OCI-LY7 (cell line): Measurements from ENCODE around the gene KPNA1. TPM values are rescaled to one million over a fixed set of nuclear protein-coding genes. Genes with fewer than 3 reads are reported as not detected.
"Not testable (repeated sequence)": the region's sequence is repeated elsewhere in the genome, so short reads cannot be mapped to it uniquely, and the experiment has no call there.

ENCODE experiments used
- BruUV-seq: library from RNA; stranded (reverse); fragments of 400-500 nt; replicated peaks from 2 replicates; lab custom pipeline; 2021; lab: Mats Ljungman, UMichigan
- CTCF ChIA-PET: fragments of 300-600 bp; sonication (Branson Sonifier 250); formaldehyde crosslinking; loops from one replicate; lab custom pipeline; 2022; ENCODE audit warnings: antibody characterized with exemption; ENCODE audit not compliant: unreplicated experiment; lab: Charles Lee
- POLR2A ChIA-PET: fragments of 300-600 bp; sonication (Branson Sonifier 250); formaldehyde crosslinking; loops from one replicate; lab custom pipeline; 2022; ENCODE audit warnings: antibody characterized with exemption; lab: Charles Lee
- DNase-seq: peaks from one replicate; pipeline ENCODE4 v3.0.0-alpha.2; 2015; ENCODE audit warnings: low spot score
- H2AFZ ChIP-seq: fragments of 200-600 bp; sonication (generic), shearing (Covaris generic); 2 replicates; pipeline ENCODE4 v1.6.1; 2014; ENCODE audit warnings: mild to moderate bottlenecking, antibody characterized with exemption, low read length, moderate library complexity
- H3K27ac ChIP-seq: fragments of 200-600 bp; sonication (generic); 2 replicates; pipeline ENCODE4 v1.5.1; 2014; ENCODE audit warnings: mixed run types, low read depth, mild to moderate bottlenecking, moderate library complexity, low read length, inconsistent platforms; ENCODE audit not compliant: poor library complexity, severe bottlenecking
- H3K36me3 ChIP-seq: fragments of 200-600 bp; sonication (generic); 2 replicates; pipeline ENCODE4 v1.6.1; 2014; ENCODE audit warnings: mild to moderate bottlenecking, antibody characterized with exemption, low read length, moderate library complexity, mixed read lengths; ENCODE audit not compliant: insufficient read depth
- H3K4me1 ChIP-seq: fragments of 200-600 bp; sonication (generic); 2 replicates; pipeline ENCODE4 v1.5.1; 2014; ENCODE audit warnings: mild to moderate bottlenecking, low read length; ENCODE audit not compliant: insufficient read depth, poor library complexity, severe bottlenecking
- H3K4me2 ChIP-seq: fragments of 200-600 bp; sonication (generic); 2 replicates; pipeline ENCODE4 v1.6.1; 2014; ENCODE audit warnings: mild to moderate bottlenecking, low read length
- H3K4me3 ChIP-seq: fragments of 200-600 bp; sonication (generic); 2 replicates; pipeline ENCODE4 v1.5.1; 2014; ENCODE audit warnings: mild to moderate bottlenecking, low read depth, low read length; ENCODE audit not compliant: poor library complexity, severe bottlenecking
- H3K79me2 ChIP-seq: fragments of 200-600 bp; sonication (generic); 2 replicates; pipeline ENCODE4 v1.6.1; 2016; ENCODE audit warnings: low read depth, mild to moderate bottlenecking, low read length, moderate library complexity, mixed read lengths; ENCODE audit not compliant: insufficient read depth
- H3K9me2 ChIP-seq: fragments of 200-600 bp; sonication (generic); 2 replicates; pipeline ENCODE4 v1.6.1; 2016; ENCODE audit warnings: mild to moderate bottlenecking, low read length, mixed read lengths; ENCODE audit not compliant: insufficient read depth
- H3K9me3 ChIP-seq: fragments of 200-600 bp; sonication (generic); 2 replicates; pipeline ENCODE4 v1.6.1; 2014; ENCODE audit warnings: mild to moderate bottlenecking, mixed run types, low read length, mixed read lengths
- H4K20me1 ChIP-seq: fragments of 200-600 bp; sonication (generic); 2 replicates; pipeline ENCODE4 v1.6.1; 2014; ENCODE audit warnings: mild to moderate bottlenecking, antibody characterized with exemption, low read length, moderate library complexity, mixed read lengths; ENCODE audit not compliant: insufficient read depth
- CTCF ChIP-seq: fragments of 200-600 bp; sonication (generic); conservative IDR thresholded peaks from 2 replicates; pipeline ENCODE4 v1.5.1; 2014; ENCODE audit warnings: mild to moderate bottlenecking, antibody characterized with exemption, low read length, moderate library complexity, mixed read lengths
- EZH2phosphoT487 ChIP-seq: fragments of 200-600 bp; sonication (generic); IDR thresholded peaks from 2 replicates; pipeline ENCODE4 v1.6.1; 2018; ENCODE audit warnings: low read depth, borderline replicate concordance, mild to moderate bottlenecking, mixed run types, antibody characterized with exemption, low read length, moderate library complexity, mixed read lengths
- intact Hi-C: fragments of 100-400 bp; cut with micrococcal nuclease; formaldehyde crosslinking; loops from one replicate; pipeline ENCODE4 v1.10.0; 2022; ENCODE audit not compliant: unreplicated experiment
- total RNA-seq, 2 experiments: library from RNA; depleted of rRNA in 1 of 2; stranded (reverse); fragments of >200 nt in 1 of 2; shearing (Covaris generic) in 1 of 2; gene quantifications; 2 replicates each; pipeline ENCODE4 v1.2.3, GENCODE V29; 2014 to 2022

Gene KPNA1
- total RNA-seq, 2 experiments from 2014 or later: 20.0 to 77.5 TPM

GRCh38 chr3:122451371-122451770 is 63.4 kb downstream of the KPNA1 start:
- Histone ChIP-seq H3K36me3 (peaks cover 79% of the 10 kb centered on the region), H4K20me1 (no peaks in the 10 kb centered on the region), H3K4me2 (no peak overlapping the region), H3K79me2 (no peaks in the 10 kb centered on the region), H3K4me1 (no peaks in the 10 kb centered on the region), H3K4me3 (no peak overlapping the region), H3K9me2 (no peaks in the 10 kb centered on the region), H3K27ac (no peak overlapping the region), H2AFZ (no peak overlapping the region), H3K9me3 (no peaks in the 10 kb centered on the region)
- no TSS peak for BruUV-seq
- CTCF ChIA-PET: no interaction called here
- TF ChIP-seq EZH2phosphoT487: no peak
- TF ChIP-seq CTCF: no peak
- DNase-seq: no peak
- POLR2A ChIA-PET: interaction anchor here (0.5 kb wide), 1 partner anchor 74 kb away, joined by 3 read pairs; no protein-coding TSS in a partner anchor
- intact Hi-C loops: no loop called here

DNA sequence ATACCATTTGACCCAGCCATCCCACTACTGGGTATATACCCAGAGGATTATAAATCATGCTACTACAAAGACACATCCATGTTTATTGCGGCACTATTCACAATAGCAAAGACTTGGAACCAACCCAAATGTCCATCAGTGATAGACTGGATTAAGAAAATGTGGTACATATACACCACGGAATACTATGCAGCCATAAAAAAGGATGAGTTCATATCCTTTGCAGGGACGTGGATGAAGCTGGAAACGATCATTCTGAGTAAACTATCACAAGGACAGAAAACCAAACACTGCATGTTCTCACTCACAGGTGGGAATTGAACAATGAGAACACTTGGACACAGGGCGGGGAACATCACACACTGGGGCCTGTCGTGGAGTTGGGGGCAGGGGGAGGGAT is 66.5 kb downstream of the KPNA1 start:
- H3K27ac ChIP-seq, intact Hi-C loops, CTCF ChIA-PET, H3K4me3 ChIP-seq, H3K79me2 ChIP-seq, POLR2A ChIA-PET, H4K20me1 ChIP-seq, BruUV-seq, H2AFZ ChIP-seq, H3K9me2 ChIP-seq, H3K9me3 ChIP-seq, H3K4me2 ChIP-seq, H3K4me1 ChIP-seq, DNase-seq: not testable (repeated sequence)
- H3K36me3 ChIP-seq: peaks cover 76% of the 10 kb centered on the region

DNA sequence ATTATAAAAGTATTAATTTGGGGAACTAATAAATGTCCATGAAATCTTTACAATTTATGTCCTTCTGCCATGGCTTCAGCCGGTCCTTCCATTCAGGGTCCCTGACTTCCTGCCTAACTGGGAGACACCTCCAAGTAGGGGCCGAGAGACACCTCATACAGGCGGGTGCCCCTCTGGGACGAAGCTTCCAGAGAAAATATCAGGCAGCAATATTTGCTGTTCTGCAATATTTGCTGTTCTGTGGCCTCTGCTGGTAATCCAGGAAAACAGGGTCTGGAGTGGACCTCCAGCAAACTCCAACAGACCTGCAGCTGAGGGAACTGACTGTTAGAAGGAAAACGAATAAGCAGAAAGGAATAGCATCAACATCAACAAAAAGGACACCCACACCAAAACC is 70.2 kb downstream of the KPNA1 start:
- peaks cover 82% of the 10 kb centered on the region for H3K36me3 ChIP-seq
- H3K4me2 ChIP-seq, H3K9me2 ChIP-seq, H3K79me2 ChIP-seq, H4K20me1 ChIP-seq, DNase-seq, CTCF ChIA-PET, H3K9me3 ChIP-seq, intact Hi-C loops, H3K4me1 ChIP-seq, H3K4me3 ChIP-seq, H2AFZ ChIP-seq, H3K27ac ChIP-seq, BruUV-seq: not testable (repeated sequence)
- POLR2A ChIA-PET: interaction anchor here (0.6 kb wide), 1 partner anchor 591 kb away, joined by 5 read pairs; no protein-coding TSS in a partner anchor

GRCh38 chr3:122443762-122444490 is 70.8 kb downstream of the KPNA1 start:
- H3K4me2 ChIP-seq, H3K4me3 ChIP-seq, H3K27ac ChIP-seq, DNase-seq, POLR2A ChIA-PET, BruUV-seq, H3K9me3 ChIP-seq, intact Hi-C loops, H4K20me1 ChIP-seq, H3K4me1 ChIP-seq, H3K79me2 ChIP-seq, H3K9me2 ChIP-seq, CTCF ChIA-PET, H2AFZ ChIP-seq: not testable (repeated sequence)
- H3K36me3 ChIP-seq: peaks cover 82% of the 10 kb centered on the region
